Urothelium cell line (cell line): Measurements from ENCODE around the gene EOMES.
"Not testable (repeated sequence)": the region's sequence is repeated elsewhere in the genome, so short reads cannot be mapped to it uniquely, and the experiment has no call there.

ENCODE experiments used
- DNase-seq: peaks from one replicate; pipeline ENCODE4 v3.0.0; 2011; ENCODE audit warnings: low spot score, mixed read lengths
- FAIRE-seq: peaks from 2 replicates; lab custom pipeline; 2011; peaks lifted over from hg19 to GRCh38; lab: Jason Lieb, UNC

EOMES gene

GRCh38 chr3:27721717-27722564 lies at the start of gene EOMES:
EOMES (minus strand) TSS chr3:27722323; CDS start chr3:27722294, 29 bp downstream.
- no peak for DNase-seq

GRCh38 chr3:27770384-27770783 lies 48.3 kb upstream of the EOMES start:
- not testable (repeated sequence) for FAIRE-seq, DNase-seq

More at GRCh38 chr3:27721717-27722564, at the start of gene EOMES:
- FAIRE-seq = no peak

GRCh38 chr3:27767000-27767399 lies 44.9 kb upstream of the EOMES start:
- DNase-seq = no peak
- FAIRE-seq = no peak

GRCh38 chr3:27758083-27758482 lies 36.0 kb upstream of the EOMES start:
- FAIRE-seq = no peak
- DNase-seq = peak; percentile 48

GRCh38 chr3:27756877-27757276 lies 34.8 kb upstream of the EOMES start:
- DNase-seq = no peak
- FAIRE-seq = no peak

- no peak for FAIRE-seq
- DNase-seq = no peak
These were observed 30.8 kb upstream of the EOMES start for GRCh38 chr3:27752926-27753325.

- FAIRE-seq (no peak), DNase-seq (no peak)
These were observed 27.5 kb upstream of the EOMES start for GRCh38 chr3:27749643-27750042.

- DNase-seq (no peak), FAIRE-seq (no peak)
These were observed 24.7 kb upstream of the EOMES start for GRCh38 chr3:27746838-27747237.

GRCh38 chr3:27740854-27741253 lies 18.7 kb upstream of the EOMES start:
- DNase-seq (no peak), FAIRE-seq (no peak)

GRCh38 chr3:27737091-27737490 lies 15.0 kb upstream of the EOMES start:
- DNase-seq = no peak
- no peak for FAIRE-seq

GRCh38 chr3:27730774-27731659 lies 8.9 kb upstream of the EOMES start:
- DNase-seq = no peak

GRCh38 chr3:27729748-27730611 lies 7.9 kb upstream of the EOMES start:
- no peak for DNase-seq

More at GRCh38 chr3:27730774-27731659, 8.9 kb upstream of the EOMES start:
- FAIRE-seq = no peak

GRCh38 chr3:27729325-27729724 lies 7.2 kb upstream of the EOMES start:
- DNase-seq (no peak), FAIRE-seq (no peak)

More at GRCh38 chr3:27729748-27730611, 7.9 kb upstream of the EOMES start:
- no peak for FAIRE-seq

GRCh38 chr3:27728195-27729087 lies 6.3 kb upstream of the EOMES start:
- FAIRE-seq = no peak
- DNase-seq = no peak

GRCh38 chr3:27726240-27726639 lies 4.1 kb upstream of the EOMES start:
- DNase-seq (no peak), FAIRE-seq (no peak)

- no peak for DNase-seq
- no peak for FAIRE-seq
These were observed 2.5 kb upstream of the EOMES start for GRCh38 chr3:27724459-27725197.

GRCh38 chr3:27723815-27724458 lies 1.8 kb upstream of the EOMES start:
- DNase-seq (no peak), FAIRE-seq (no peak)

GRCh38 chr3:27723456-27723814 lies 1.3 kb upstream of the EOMES start:
- DNase-seq = no peak
- no peak for FAIRE-seq
